ENCODE measurements around the gene ANLN.

GRCh38 chr7:36456138-36456537 lies 66.5 kb downstream of the ANLN start:
- no peak for TF ChIP-seq CTCF (IDR thresholded peaks at IDR 0.05)
- TF ChIP-seq POLR2A (IDR thresholded peaks at IDR 0.05), result no peak

Data from lower leg skin (tissue), 3 donors.